Caco-2 (cell line): ENCODE results near the gene MSRB1. TPM values are rescaled to one million over a fixed set of nuclear protein-coding genes. Genes with fewer than 3 reads are reported as not detected.

Source experiments
- BruUV-seq: library from RNA; stranded (reverse); fragments of 400-500 nt; replicated peaks from 2 replicates; lab custom pipeline; 2021; lab: Mats Ljungman, UMichigan
- CTCF ChIA-PET: fragments of 300-600 bp; sonication (Branson Sonifier 250); formaldehyde crosslinking; loops from one replicate; lab custom pipeline; 2022; ENCODE audit warnings: antibody characterized with exemption; lab: Charles Lee
- POLR2A ChIA-PET: fragments of 300-600 bp; sonication (Branson Sonifier 250); formaldehyde crosslinking; loops from one replicate; lab custom pipeline; 2022; ENCODE audit warnings: antibody characterized with exemption; lab: Charles Lee
- DNase-seq, 2 experiments: peaks; one replicate each; pipeline versions ENCODE4 v3.0.0 to v3.0.0-alpha.2; 2020 to 2022
- H3K27me3 ChIP-seq: replicated peaks from 2 replicates; pipeline ENCODE4 v1.6.0; 2011; ENCODE audit warnings: low read length; ENCODE audit not compliant: control insufficient read depth, insufficient read depth
- H3K36me3 ChIP-seq: 2 replicates; pipeline ENCODE4 v1.5.1; 2011; ENCODE audit warnings: low read length; ENCODE audit not compliant: control insufficient read depth, insufficient read depth
- H3K4me1 ChIP-seq: fragments of 250-450 bp; sonication (Bioruptor Pico); 2 replicates; pipeline ENCODE4 v1.5.1; 2020; ENCODE audit warnings: mild to moderate bottlenecking
- H3K4me3 ChIP-seq: 2 replicates; pipeline ENCODE4 v1.5.1; 2011; ENCODE audit warnings: low read depth, mild to moderate bottlenecking, control low read depth, low read length
- H3K9me3 ChIP-seq: fragments of 250-450 bp; sonication (Bioruptor Pico); 2 replicates; pipeline ENCODE4 v1.5.1; 2020; ENCODE audit warnings: mild to moderate bottlenecking, moderate library complexity
- H3K27ac Mint-ChIP-seq: one replicate; pipeline ENCODE4 v1.8.0; 2022; ENCODE audit warnings: mixed read lengths; ENCODE audit not compliant: unreplicated experiment
- H3K27me3 Mint-ChIP-seq: one replicate; pipeline ENCODE4 v1.8.0; 2022; ENCODE audit warnings: mixed read lengths; ENCODE audit not compliant: insufficient read depth, unreplicated experiment
- H3K36me3 Mint-ChIP-seq: one replicate; pipeline ENCODE4 v1.8.0; 2022; ENCODE audit warnings: mild to moderate bottlenecking, mixed read lengths; ENCODE audit not compliant: insufficient read depth, unreplicated experiment
- H3K4me1 Mint-ChIP-seq: one replicate; pipeline ENCODE4 v1.8.0; 2022; ENCODE audit warnings: low read depth, mixed read lengths; ENCODE audit not compliant: unreplicated experiment
- H3K4me3 Mint-ChIP-seq: one replicate; pipeline ENCODE4 v1.8.0; 2022; ENCODE audit warnings: mild to moderate bottlenecking, moderate library complexity, mixed read lengths; ENCODE audit not compliant: unreplicated experiment
- H3K9me3 Mint-ChIP-seq: one replicate; pipeline ENCODE4 v1.8.0; 2022; ENCODE audit warnings: mixed read lengths; ENCODE audit not compliant: unreplicated experiment
- intact Hi-C: fragments of 100-400 bp; cut with micrococcal nuclease; formaldehyde crosslinking; loops from one replicate; pipeline ENCODE4 v1.10.0; 2022; ENCODE audit not compliant: unreplicated experiment
- total RNA-seq: library from RNA; stranded (reverse); gene quantifications from 2 replicates; pipeline ENCODE4 v1.2.3, GENCODE V29; 2022
- TF ChIP-seq, protein P1 (sequence below), 2 experiments: fragments of 200-600 bp in 1 of 2; IDR thresholded peaks; 1 replicate in 1 of 2; 2 replicates in 1 of 2; pipeline versions ENCODE4 v1.5.1 to v1.8.0; 2011 to 2022; ENCODE audit warnings: antibody characterized with exemption in 1 of 2, control low read depth in 1 of 2, inconsistent platforms in 1 of 2, low read depth in 1 of 2, low read length in 1 of 2, mild to moderate bottlenecking in 1 of 2, moderate library complexity in 1 of 2; ENCODE audit not compliant: insufficient read depth in 1 of 2, severe bottlenecking in 1 of 2, unreplicated experiment in 1 of 2

MSRB1 gene
- total RNA-seq, 1 experiment from 2014 or later = 30.5 TPM

DNA sequence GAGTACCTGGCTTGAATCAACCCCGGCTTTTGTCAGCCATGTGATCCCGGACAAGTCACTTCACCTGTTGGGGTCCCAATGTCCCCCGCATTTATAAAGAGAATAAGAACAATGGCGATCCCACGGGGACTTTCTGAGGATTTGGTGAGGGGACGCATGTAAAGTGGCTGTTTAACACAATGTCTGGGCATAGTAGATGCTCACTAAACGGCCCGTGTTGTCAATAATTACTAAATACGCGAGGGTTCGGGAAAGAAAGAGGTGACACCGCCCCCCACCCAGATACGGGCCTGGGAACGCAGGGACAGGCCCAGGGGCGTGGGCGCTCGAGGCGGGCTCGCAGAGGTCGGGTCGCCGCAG is 48.6 kb upstream of the MSRB1 start:
- Mint-ChIP-seq H3K36me3 (peaks cover 10% of the 10 kb centered on the region), H3K4me3 (no peak overlapping the region), H3K9me3 (no peaks in the 10 kb centered on the region), H3K27ac (no peak overlapping the region), H3K4me1 (peaks cover 7% of the 10 kb centered on the region), H3K27me3 (no peaks in the 10 kb centered on the region)
- intact Hi-C loops = no loop called here
- DNase-seq = no peak
- peaks cover 8% of the 10 kb centered on the region; the same call in 1 of the 2 replicates for H3K4me1 ChIP-seq
- TF ChIP-seq, protein P1, sequence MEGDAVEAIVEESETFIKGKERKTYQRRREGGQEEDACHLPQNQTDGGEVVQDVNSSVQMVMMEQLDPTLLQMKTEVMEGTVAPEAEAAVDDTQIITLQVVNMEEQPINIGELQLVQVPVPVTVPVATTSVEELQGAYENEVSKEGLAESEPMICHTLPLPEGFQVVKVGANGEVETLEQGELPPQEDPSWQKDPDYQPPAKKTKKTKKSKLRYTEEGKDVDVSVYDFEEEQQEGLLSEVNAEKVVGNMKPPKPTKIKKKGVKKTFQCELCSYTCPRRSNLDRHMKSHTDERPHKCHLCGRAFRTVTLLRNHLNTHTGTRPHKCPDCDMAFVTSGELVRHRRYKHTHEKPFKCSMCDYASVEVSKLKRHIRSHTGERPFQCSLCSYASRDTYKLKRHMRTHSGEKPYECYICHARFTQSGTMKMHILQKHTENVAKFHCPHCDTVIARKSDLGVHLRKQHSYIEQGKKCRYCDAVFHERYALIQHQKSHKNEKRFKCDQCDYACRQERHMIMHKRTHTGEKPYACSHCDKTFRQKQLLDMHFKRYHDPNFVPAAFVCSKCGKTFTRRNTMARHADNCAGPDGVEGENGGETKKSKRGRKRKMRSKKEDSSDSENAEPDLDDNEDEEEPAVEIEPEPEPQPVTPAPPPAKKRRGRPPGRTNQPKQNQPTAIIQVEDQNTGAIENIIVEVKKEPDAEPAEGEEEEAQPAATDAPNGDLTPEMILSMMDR (IDR thresholded peaks at IDR 0.05; ENCODE audit: insufficient read depth in 1 of 2, low read depth in 1 of 2, low read length in 1 of 2, severe bottlenecking in 1 of 2, unreplicated experiment in 1 of 2) = no peak
- H3K4me3 ChIP-seq = no peak overlapping the region
- CTCF ChIA-PET = interaction anchor here (0.5 kb wide), 1 partner anchor 31 kb away, joined by 3 read pairs; no protein-coding TSS in a partner anchor
- no peaks in the 10 kb centered on the region for H3K27me3 ChIP-seq
- no TSS peak for BruUV-seq
- H3K9me3 ChIP-seq = no peaks in the 10 kb centered on the region
- POLR2A ChIA-PET = no interaction called here
- H3K36me3 ChIP-seq = peaks cover under 1% of the 10 kb centered on the region; the same call in 1 of the 2 replicates

DNA sequence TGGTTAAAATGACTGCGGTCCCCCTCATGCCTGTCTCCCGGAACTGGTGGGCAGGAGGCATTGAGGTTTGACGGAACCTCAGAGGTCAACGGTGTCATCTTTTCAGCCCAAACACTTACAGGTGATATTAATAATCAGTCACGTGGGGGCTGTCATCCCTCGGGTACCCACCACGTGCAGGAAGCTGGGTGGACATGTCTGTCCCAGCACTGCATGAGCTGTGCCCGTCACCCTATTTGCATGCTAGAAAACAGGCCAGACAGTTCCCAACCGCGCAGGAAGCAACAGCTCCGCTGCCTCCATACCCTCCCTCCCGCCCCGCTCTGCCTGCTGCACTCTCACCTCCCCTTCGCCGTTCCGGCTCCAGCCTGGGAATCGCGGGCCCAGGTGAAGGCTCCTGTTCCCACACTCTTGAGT is 48.1 kb upstream of the MSRB1 start:
- Mint-ChIP-seq H3K4me3 (no peak overlapping the region), H3K9me3 (no peaks in the 10 kb centered on the region), H3K36me3 (peaks cover 10% of the 10 kb centered on the region), H3K4me1 (peaks cover 7% of the 10 kb centered on the region), H3K27ac (no peak overlapping the region), H3K27me3 (no peaks in the 10 kb centered on the region)
- H3K27me3 ChIP-seq = no peaks in the 10 kb centered on the region
- CTCF ChIA-PET = interaction anchor here (0.5 kb wide), 1 partner anchor 32 kb away, joined by 3 read pairs; no protein-coding TSS in a partner anchor
- H3K9me3 ChIP-seq = no peaks in the 10 kb centered on the region
- no TSS peak for BruUV-seq
- intact Hi-C loops = no loop called here
- H3K4me1 ChIP-seq = peaks cover 8% of the 10 kb centered on the region; the same call in 1 of the 2 replicates
- H3K36me3 ChIP-seq = peaks cover 3% of the 10 kb centered on the region; the same call in 1 of the 2 replicates
- H3K4me3 ChIP-seq = no peak overlapping the region
- POLR2A ChIA-PET = no interaction called here
- no peak for DNase-seq
- TF ChIP-seq, protein P1 (IDR thresholded peaks at IDR 0.05; ENCODE audit: insufficient read depth in 1 of 2, low read depth in 1 of 2, low read length in 1 of 2, severe bottlenecking in 1 of 2, unreplicated experiment in 1 of 2) = no peak

DNA sequence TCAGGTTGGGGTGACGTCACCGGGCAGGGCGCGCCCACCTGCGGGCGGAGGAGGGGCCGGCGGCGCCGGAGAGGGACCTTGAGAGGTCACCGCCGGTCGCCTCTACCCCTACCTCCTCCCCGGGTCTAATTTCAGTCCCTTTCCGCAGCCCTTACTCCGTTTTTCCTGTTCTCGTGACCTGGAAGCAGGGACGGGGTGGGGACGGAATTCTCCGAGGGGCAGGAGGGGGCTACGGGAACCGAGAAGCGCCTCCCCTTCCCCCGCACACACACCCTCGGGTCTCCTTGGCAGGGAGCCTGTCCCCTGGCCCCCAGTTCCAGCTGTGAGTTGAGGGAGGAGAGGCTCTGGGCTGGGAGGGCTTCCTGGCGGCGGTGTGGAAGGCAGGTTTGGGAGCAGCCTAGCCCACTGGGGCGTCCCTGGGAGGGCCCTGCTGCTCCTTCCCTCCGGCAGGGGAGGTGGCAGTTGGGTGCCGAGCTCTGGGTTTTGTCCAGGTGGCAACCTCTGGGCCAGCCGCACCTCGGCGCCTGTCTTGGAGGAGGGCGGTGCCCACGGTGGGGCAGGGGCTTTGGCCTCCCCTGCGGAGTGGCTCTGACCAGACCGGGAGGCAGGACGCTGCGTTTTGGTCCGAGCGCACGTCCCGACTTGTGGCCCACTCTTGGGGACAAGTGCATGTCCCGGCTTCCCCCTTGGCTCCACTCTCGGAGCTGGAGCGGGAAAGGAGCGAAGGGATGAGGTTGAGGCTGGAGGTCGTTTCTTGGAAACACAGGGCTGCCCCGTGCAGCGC is 47.5 kb upstream of the MSRB1 start:
- H3K36me3 Mint-ChIP-seq = peaks cover 4% of the 10 kb centered on the region
- ChIA-PET CTCF (no interaction called here), POLR2A (no interaction called here)
- Histone ChIP-seq H3K4me1 (peaks cover 9% of the 10 kb centered on the region), H3K4me3 (peak overlapping the region; percentile 51), H3K36me3 (peaks cover 5% of the 10 kb centered on the region; the same call in 1 of the 2 replicates), H3K9me3 (no peaks in the 10 kb centered on the region), H3K27me3 (no peaks in the 10 kb centered on the region)
- H3K27ac Mint-ChIP-seq = no peak overlapping the region
- H3K9me3 Mint-ChIP-seq = no peaks in the 10 kb centered on the region
- H3K4me1 Mint-ChIP-seq = peaks cover 7% of the 10 kb centered on the region
- TF ChIP-seq, protein P1 (IDR thresholded peaks at IDR 0.05; ENCODE audit: insufficient read depth in 1 of 2, low read depth in 1 of 2, low read length in 1 of 2, severe bottlenecking in 1 of 2, unreplicated experiment in 1 of 2) = no peak
- intact Hi-C loops = no loop called here
- no peaks in the 10 kb centered on the region for H3K27me3 Mint-ChIP-seq
- BruUV-seq = no TSS peak
- H3K4me3 Mint-ChIP-seq = peak overlapping the region; percentile 70
- DNase-seq = peak; percentile 61 to 71
